HG03045 (cell line): Measurements from ENCODE around the gene BAG3.

Experiments
- ATAC-seq: cut with Tn5 transposase; IDR thresholded peaks from one replicate; pipeline ENCODE4 v1.9.1; 2021; ENCODE audit warnings: mild to moderate bottlenecking, moderate library complexity; ENCODE audit not compliant: unreplicated experiment

The BAG3 gene

GRCh38 chr10:119665901-119666708, 14.9 kb downstream of the BAG3 start:
- no peak for ATAC-seq

- ATAC-seq: no peak
Observed at GRCh38 chr10:119666709-119667004, 15.5 kb downstream of the BAG3 start.

- no peak for ATAC-seq
Observed at GRCh38 chr10:119667562-119668328, 16.6 kb downstream of the BAG3 start.

GRCh38 chr10:119668461-119668860, 17.3 kb downstream of the BAG3 start:
- ATAC-seq: no peak

- no peak for ATAC-seq
Observed at GRCh38 chr10:119669331-119669730, 18.2 kb downstream of the BAG3 start.

- ATAC-seq: no peak
Observed at GRCh38 chr10:119669975-119670640, 18.9 kb downstream of the BAG3 start.

- no peak for ATAC-seq
Observed at GRCh38 chr10:119670717-119671116, 19.5 kb downstream of the BAG3 start.

GRCh38 chr10:119671381-119671780, 20.2 kb downstream of the BAG3 start:
- no peak for ATAC-seq

GRCh38 chr10:119672291-119672690, 21.1 kb downstream of the BAG3 start:
- no peak for ATAC-seq

GRCh38 chr10:119673271-119673670, 22.1 kb downstream of the BAG3 start:
- ATAC-seq: no peak

GRCh38 chr10:119675483-119676170, 24.4 kb downstream of the BAG3 start:
- no peak for ATAC-seq

- ATAC-seq: no peak
Observed at GRCh38 chr10:119677126-119677525, 25.9 kb downstream of the BAG3 start.

- ATAC-seq: no peak
Observed at GRCh38 chr10:119677904-119678755, 26.9 kb downstream of the BAG3 start.

GRCh38 chr10:119679480-119679829, 28.3 kb downstream of the BAG3 start:
- ATAC-seq: no peak

GRCh38 chr10:119680050-119680449, 28.9 kb downstream of the BAG3 start:
- ATAC-seq: no peak

- ATAC-seq: no peak
Observed at GRCh38 chr10:119680650-119681081, 29.5 kb downstream of the BAG3 start.

- peak; percentile 86 for ATAC-seq
Observed at GRCh38 chr10:119686465-119687191, 35.4 kb downstream of the BAG3 start.

GRCh38 chr10:119687192-119688032, 36.2 kb downstream of the BAG3 start:
- ATAC-seq: no peak

- ATAC-seq: no peak
Observed at GRCh38 chr10:119688033-119688508, 36.9 kb downstream of the BAG3 start.
